PC-9 (cell line): ENCODE data around the gene MIDN. TPM values are rescaled to one million over a fixed set of nuclear protein-coding genes. Genes with fewer than 3 reads are reported as not detected.

Source experiments
- BruUV-seq: library from RNA; stranded (reverse); fragments of 400-500 nt; replicated peaks from 2 replicates; lab custom pipeline; 2021; lab: Mats Ljungman, UMichigan
- CTCF ChIA-PET: fragments of 300-600 bp; sonication (Branson Sonifier 250); formaldehyde crosslinking; loops from one replicate; lab custom pipeline; 2022; ENCODE audit warnings: antibody characterized with exemption; lab: Charles Lee
- POLR2A ChIA-PET: fragments of 300-600 bp; sonication (Branson Sonifier 250); formaldehyde crosslinking; loops from one replicate; lab custom pipeline; 2022; ENCODE audit warnings: antibody characterized with exemption; ENCODE audit not compliant: unreplicated experiment; lab: Charles Lee
- DNase-seq, 2 experiments: peaks; one replicate each; pipeline versions ENCODE4 v3.0.0 to v3.0.0-alpha.2; 2015 to 2022; ENCODE audit warnings: mixed read lengths in 1 of 2
- H2AFZ ChIP-seq: fragments of 200-600 bp; sonication (generic); 2 replicates; pipeline ENCODE4 v1.8.1; 2017; ENCODE audit warnings: antibody characterized with exemption
- H3F3A ChIP-seq: fragments of 200-600 bp; sonication (generic); 2 replicates; pipeline ENCODE4 v1.8.1; 2017; ENCODE audit warnings: antibody characterized with exemption, mild to moderate bottlenecking, low read depth; ENCODE audit not compliant: insufficient read depth
- H3K27ac ChIP-seq: fragments of 200-600 bp; sonication (generic); 2 replicates; pipeline ENCODE4 v1.6.1; 2016; ENCODE audit warnings: mixed run types
- H3K27me3 ChIP-seq: fragments of 200-600 bp; sonication (generic); 2 replicates; pipeline ENCODE4 v1.6.1; 2016; ENCODE audit warnings: low read depth, mixed run types; ENCODE audit not compliant: insufficient read depth
- H3K36me3 ChIP-seq: fragments of 200-600 bp; sonication (generic); 2 replicates; pipeline ENCODE4 v1.6.1; 2016; ENCODE audit warnings: low read depth, mixed run types
- H3K4me1 ChIP-seq: fragments of 200-600 bp; sonication (generic); replicated peaks from 2 replicates; pipeline ENCODE4 v1.6.1; 2016; ENCODE audit warnings: mixed run types; ENCODE audit not compliant: insufficient read depth
- H3K4me2 ChIP-seq: fragments of 200-600 bp; sonication (generic); 2 replicates; pipeline ENCODE4 v1.6.1; 2017; ENCODE audit warnings: mixed run types
- H3K4me3 ChIP-seq: fragments of 200-600 bp; sonication (generic); 2 replicates; pipeline ENCODE4 v1.6.1; 2016; ENCODE audit warnings: mixed run types
- H3K79me2 ChIP-seq: fragments of 200-600 bp; sonication (generic); 2 replicates; pipeline ENCODE4 v1.6.1; 2017; ENCODE audit warnings: low read depth, mixed run types
- H3K9me2 ChIP-seq: fragments of 200-600 bp; sonication (generic); 2 replicates; pipeline ENCODE4 v1.8.1; 2017; ENCODE audit warnings: mild to moderate bottlenecking; ENCODE audit not compliant: insufficient read depth
- H3K9me3 ChIP-seq: fragments of 200-600 bp; sonication (generic); 2 replicates; pipeline ENCODE4 v1.8.1; 2016; ENCODE audit warnings: low read depth; ENCODE audit not compliant: insufficient read depth
- H4K20me1 ChIP-seq: fragments of 200-600 bp; sonication (generic); 2 replicates; pipeline ENCODE4 v1.8.1; 2017; ENCODE audit not compliant: insufficient read depth
- EZH2 ChIP-seq: fragments of 200-600 bp; sonication (generic); IDR thresholded peaks from 2 replicates; pipeline ENCODE4 v1.8.0; 2017; ENCODE audit warnings: antibody characterized with exemption, low read depth
- intact Hi-C: fragments of 100-400 bp; cut with micrococcal nuclease; formaldehyde crosslinking; loops from one replicate; pipeline ENCODE4 v1.10.0; 2022; ENCODE audit not compliant: unreplicated experiment
- total RNA-seq: library from RNA; stranded (reverse); gene quantifications from 2 replicates; pipeline ENCODE4 v1.2.3, GENCODE V29; 2021
- TF ChIP-seq, protein P1 (sequence below): fragments of 200-600 bp; sonication (generic); conservative IDR thresholded peaks from 2 replicates; pipeline ENCODE4 v1.6.1; 2017; ENCODE audit warnings: mixed run types, antibody characterized with exemption, mild to moderate bottlenecking, moderate library complexity

The MIDN gene
- total RNA-seq, 1 experiment from 2014 or later: 61.4 TPM

DNA sequence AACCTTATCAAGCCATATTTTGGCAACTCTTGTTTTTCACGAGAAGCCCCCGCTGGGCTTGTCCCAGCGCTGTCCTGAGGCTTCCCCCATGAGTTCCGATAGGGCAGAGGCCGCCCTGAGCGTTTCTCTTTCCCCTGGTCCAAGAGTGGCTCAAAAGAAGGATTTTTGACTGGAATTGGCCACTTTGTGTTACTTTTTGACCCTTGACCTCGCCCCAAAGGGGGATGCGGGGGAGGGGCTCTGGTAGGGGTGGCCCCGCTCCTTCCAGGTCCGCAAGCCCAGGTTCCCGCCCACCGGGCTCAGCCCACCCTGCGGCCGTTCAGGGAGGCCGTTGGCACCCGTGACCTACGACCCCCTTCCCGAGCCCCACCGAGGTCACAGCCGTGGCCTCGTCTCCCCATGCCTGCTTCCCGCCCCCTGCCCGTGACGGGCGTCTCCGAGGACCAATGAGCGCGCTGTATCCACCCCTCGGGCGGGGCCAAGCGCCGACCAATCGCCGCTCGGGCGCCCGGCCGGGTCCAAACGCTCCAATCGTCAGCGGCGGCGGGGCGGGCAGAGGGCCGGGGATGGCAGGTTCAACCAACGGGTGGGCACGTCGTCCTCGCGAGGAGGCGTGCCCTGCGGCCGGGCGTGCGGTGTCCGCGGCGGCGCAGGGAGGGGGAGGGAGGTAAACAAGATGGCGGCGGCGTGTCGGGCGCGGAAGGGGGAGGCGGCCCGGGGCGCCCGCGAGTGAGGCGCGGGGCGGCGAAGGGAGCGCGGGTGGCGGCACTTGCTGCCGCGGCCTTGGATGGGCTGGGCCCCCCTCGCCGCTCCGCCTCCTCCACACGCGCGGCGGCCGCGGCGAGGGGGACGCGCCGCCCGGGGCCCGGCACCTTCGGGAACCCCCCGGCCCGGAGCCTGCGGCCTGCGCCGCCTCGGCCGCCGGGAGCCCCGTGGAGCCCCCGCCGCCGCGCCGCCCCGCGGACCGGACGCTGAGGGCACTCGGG is 43.0 kb upstream of the MIDN start, which contains the start of gene STK11:
STK11 (plus strand) TSS at position 665 of the 986 bp plus-strand sequence. CDS start 1,136 bp downstream, outside the sequence.
- 0 out of 2 replicates have a peak within 1 kb of the TSS, but pooled peaks have one; percentile 12 for H3K27ac ChIP-seq
- H3K27me3 ChIP-seq: no peaks in the 10 kb centered on the region
- POLR2A ChIA-PET: no interaction called here
- H3K4me1 ChIP-seq: peaks cover 20% of the 10 kb centered on the region
- H3K4me2 ChIP-seq: peak within 1 kb of the TSS; percentile 91
- H2AFZ ChIP-seq: peak within 1 kb of the TSS; percentile 71
- H3K4me3 ChIP-seq: peak within 1 kb of the TSS; percentile 71
- H3F3A ChIP-seq: peaks cover 16% of the 10 kb centered on the region; the same call in 1 of the 2 replicates
- peaks cover 41% of the 10 kb centered on the region for H3K79me2 ChIP-seq
- DNase-seq: peak; percentile 85 to 97
- H4K20me1 ChIP-seq: peaks cover 20% of the 10 kb centered on the region
- H3K9me2 ChIP-seq: no peaks in the 10 kb centered on the region
- no peaks in the 10 kb centered on the region for H3K36me3 ChIP-seq
- TF ChIP-seq, protein P1, sequence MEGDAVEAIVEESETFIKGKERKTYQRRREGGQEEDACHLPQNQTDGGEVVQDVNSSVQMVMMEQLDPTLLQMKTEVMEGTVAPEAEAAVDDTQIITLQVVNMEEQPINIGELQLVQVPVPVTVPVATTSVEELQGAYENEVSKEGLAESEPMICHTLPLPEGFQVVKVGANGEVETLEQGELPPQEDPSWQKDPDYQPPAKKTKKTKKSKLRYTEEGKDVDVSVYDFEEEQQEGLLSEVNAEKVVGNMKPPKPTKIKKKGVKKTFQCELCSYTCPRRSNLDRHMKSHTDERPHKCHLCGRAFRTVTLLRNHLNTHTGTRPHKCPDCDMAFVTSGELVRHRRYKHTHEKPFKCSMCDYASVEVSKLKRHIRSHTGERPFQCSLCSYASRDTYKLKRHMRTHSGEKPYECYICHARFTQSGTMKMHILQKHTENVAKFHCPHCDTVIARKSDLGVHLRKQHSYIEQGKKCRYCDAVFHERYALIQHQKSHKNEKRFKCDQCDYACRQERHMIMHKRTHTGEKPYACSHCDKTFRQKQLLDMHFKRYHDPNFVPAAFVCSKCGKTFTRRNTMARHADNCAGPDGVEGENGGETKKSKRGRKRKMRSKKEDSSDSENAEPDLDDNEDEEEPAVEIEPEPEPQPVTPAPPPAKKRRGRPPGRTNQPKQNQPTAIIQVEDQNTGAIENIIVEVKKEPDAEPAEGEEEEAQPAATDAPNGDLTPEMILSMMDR: no peak
- no peak for TF ChIP-seq EZH2
- no peaks in the 10 kb centered on the region for H3K9me3 ChIP-seq
- CTCF ChIA-PET: interaction anchor here (0.7 kb wide), 1 partner anchor 10 kb away, joined by 3 read pairs; no protein-coding TSS in a partner anchor
- intact Hi-C loops: no loop called here
- BruUV-seq: no TSS peak

DNA sequence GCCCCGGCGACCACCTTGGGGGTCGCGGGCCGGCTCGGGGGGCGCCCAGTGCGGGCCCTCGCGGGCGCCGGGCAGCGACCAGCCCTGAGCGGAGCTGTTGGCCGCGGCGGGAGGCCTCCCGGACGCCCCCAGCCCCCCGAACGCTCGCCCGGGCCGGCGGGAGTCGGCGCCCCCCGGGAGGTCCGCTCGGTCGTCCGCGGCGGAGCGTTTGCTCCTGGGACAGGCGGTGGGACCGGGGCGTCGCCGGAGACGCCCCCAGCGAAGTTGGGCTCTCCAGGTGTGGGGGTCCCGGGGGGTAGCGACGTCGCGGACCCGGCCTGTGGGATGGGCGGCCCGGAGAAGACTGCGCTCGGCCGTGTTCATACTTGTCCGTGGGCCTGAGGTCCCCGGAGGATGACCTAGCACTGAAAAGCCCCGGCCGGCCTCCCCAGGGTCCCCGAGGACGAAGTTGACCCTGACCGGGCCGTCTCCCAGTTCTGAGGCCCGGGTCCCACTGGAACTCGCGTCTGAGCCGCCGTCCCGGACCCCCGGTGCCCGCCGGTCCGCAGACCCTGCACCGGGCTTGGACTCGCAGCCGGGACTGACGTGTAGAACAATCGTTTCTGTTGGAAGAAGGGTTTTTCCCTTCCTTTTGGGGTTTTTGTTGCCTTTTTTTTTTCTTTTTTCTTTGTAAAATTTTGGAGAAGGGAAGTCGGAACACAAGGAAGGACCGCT is 42.1 kb upstream of the MIDN start:
- intact Hi-C loops: no loop called here
- H3K27me3 ChIP-seq: no peaks in the 10 kb centered on the region
- H2AFZ ChIP-seq: no peak overlapping the region
- peaks cover 20% of the 10 kb centered on the region for H4K20me1 ChIP-seq
- no TSS peak for BruUV-seq
- no peak for DNase-seq
- no peak for TF ChIP-seq EZH2
- TF ChIP-seq, protein P1: no peak
- no peaks in the 10 kb centered on the region for H3K9me2 ChIP-seq
- H3K36me3 ChIP-seq: no peaks in the 10 kb centered on the region
- no peaks in the 10 kb centered on the region for H3K9me3 ChIP-seq
- CTCF ChIA-PET: no interaction called here
- H3K79me2 ChIP-seq: peaks cover 50% of the 10 kb centered on the region
- peaks cover 16% of the 10 kb centered on the region; the same call in 1 of the 2 replicates for H3F3A ChIP-seq
- peak overlapping the region; percentile 91 for H3K4me2 ChIP-seq
- H3K4me3 ChIP-seq: peak overlapping the region; percentile 71
- H3K27ac ChIP-seq: 0 out of 2 replicates have a peak overlapping the region, but pooled peaks have one; percentile 23
- peaks cover 20% of the 10 kb centered on the region for H3K4me1 ChIP-seq
- POLR2A ChIA-PET: interaction anchor here (0.6 kb wide), 1 partner anchor 282 kb away, joined by 6 read pairs; no protein-coding TSS in a partner anchor
